Measurements from ENCODE around the gene PGM5.

- TF ChIP-seq CTCF (IDR thresholded peaks at IDR 0.05; ENCODE audit: extremely low read depth in 1 of 2, insufficient read depth in 1 of 2, low read depth in 1 of 2, low read length in 2 of 2) (no peak), POLR2AphosphoS5 (IDR thresholded peaks at IDR 0.05; ENCODE audit: insufficient read depth, low read depth, low read length) (no peak)
Measured at GRCh38 chr9:68547417-68547816, 191.0 kb downstream of the PGM5 start.
